H9 (cell line): ENCODE measurements around the gene NAALADL1. TPM values are rescaled to one million over a fixed set of nuclear protein-coding genes. Genes with fewer than 3 reads are reported as not detected.

ENCODE experiments used
- DNase-seq: peaks from one replicate; pipeline ENCODE4 v3.0.0-alpha.2; 2017
- H2AFZ ChIP-seq: one replicate; pipeline ENCODE4 v1.6.1; 2013; ENCODE audit warnings: mild to moderate bottlenecking, low read length, control low read depth, moderate library complexity
- H2AK5ac ChIP-seq: 2 replicates; pipeline ENCODE4 v1.6.1; 2013; ENCODE audit warnings: low read length, control low read depth, mixed read lengths; ENCODE audit not compliant: insufficient read length
- H2BK120ac ChIP-seq: one replicate; pipeline ENCODE4 v1.6.1; 2013; ENCODE audit warnings: low read depth, mild to moderate bottlenecking, low read length, control low read depth, inconsistent platforms; ENCODE audit not compliant: poor library complexity, severe bottlenecking
- H2BK12ac ChIP-seq: 2 replicates; pipeline ENCODE4 v1.6.1; 2013; ENCODE audit warnings: low read length, control low read depth, mixed read lengths, low read depth; ENCODE audit not compliant: insufficient read length
- H2BK15ac ChIP-seq: 2 replicates; pipeline ENCODE4 v1.6.1; 2013; ENCODE audit warnings: low read depth, low read length, control low read depth
- H2BK20ac ChIP-seq: one replicate; pipeline ENCODE4 v1.6.1; 2013; ENCODE audit warnings: low read depth, mild to moderate bottlenecking, low read length, control low read depth, inconsistent platforms; ENCODE audit not compliant: poor library complexity, severe bottlenecking
- H2BK5ac ChIP-seq: 2 replicates; pipeline ENCODE4 v1.6.1; 2013; ENCODE audit warnings: low read length, control low read depth, mixed read lengths; ENCODE audit not compliant: insufficient read length
- H3K14ac ChIP-seq: 2 replicates; pipeline ENCODE4 v1.6.1; 2013; ENCODE audit warnings: low read length, control low read depth; ENCODE audit not compliant: insufficient read depth
- H3K18ac ChIP-seq: 2 replicates; pipeline ENCODE4 v1.6.1; 2013; ENCODE audit warnings: low read depth, mild to moderate bottlenecking, mixed read lengths, low read length, control low read depth; ENCODE audit not compliant: insufficient read length
- H3K23ac ChIP-seq: 2 replicates; pipeline ENCODE4 v1.6.1; 2013; ENCODE audit warnings: low read length, control low read depth, mixed read lengths, low read depth; ENCODE audit not compliant: insufficient read length
- H3K23me2 ChIP-seq: 2 replicates; pipeline ENCODE4 v1.6.1; 2013; ENCODE audit warnings: low read depth, mild to moderate bottlenecking, mixed read lengths, low read length, control low read depth; ENCODE audit not compliant: insufficient read length, poor library complexity, severe bottlenecking
- H3K27ac ChIP-seq: 2 replicates; pipeline ENCODE4 v1.5.1; 2013; ENCODE audit warnings: low read length, control low read depth, mixed read lengths, low read depth; ENCODE audit not compliant: insufficient read length
- H3K27me3 ChIP-seq: 2 replicates; pipeline ENCODE4 v1.6.1; 2013; ENCODE audit warnings: low read length, control low read depth, inconsistent platforms; ENCODE audit not compliant: insufficient read depth
- H3K4ac ChIP-seq: 2 replicates; pipeline ENCODE4 v1.6.1; 2013; ENCODE audit warnings: low read depth, mild to moderate bottlenecking, control low read depth, inconsistent platforms, low read length, moderate library complexity
- H3K4me1 ChIP-seq: 2 replicates; pipeline ENCODE4 v1.6.1; 2013; ENCODE audit warnings: low read length, control low read depth, inconsistent platforms; ENCODE audit not compliant: insufficient read depth
- H3K4me2 ChIP-seq: 2 replicates; pipeline ENCODE4 v1.6.1; 2013; ENCODE audit warnings: low read length, control low read depth, mixed read lengths; ENCODE audit not compliant: insufficient read length, insufficient read depth
- H3K56ac ChIP-seq: 2 replicates; pipeline ENCODE4 v1.6.1; 2013; ENCODE audit warnings: low read depth, mild to moderate bottlenecking, mixed read lengths, low read length, control low read depth; ENCODE audit not compliant: insufficient read length
- H3K79me1 ChIP-seq: 2 replicates; pipeline ENCODE4 v1.6.1; 2013; ENCODE audit warnings: low read depth, mild to moderate bottlenecking, moderate library complexity, low read length, control low read depth, inconsistent platforms; ENCODE audit not compliant: insufficient read depth, poor library complexity, severe bottlenecking
- H3K79me2 ChIP-seq: 2 replicates; pipeline ENCODE4 v1.6.1; 2013; ENCODE audit warnings: low read length, control low read depth, inconsistent platforms; ENCODE audit not compliant: insufficient read depth
- H3K9ac ChIP-seq: 2 replicates; pipeline ENCODE4 v1.6.1; 2013; ENCODE audit warnings: low read length, control low read depth, mixed read lengths; ENCODE audit not compliant: insufficient read length; ENCODE audit errors: extremely low read depth
- H3K9me3 ChIP-seq: one replicate; pipeline ENCODE4 v1.6.1; 2013; ENCODE audit warnings: low read depth, low read length, inconsistent platforms; ENCODE audit not compliant: control insufficient read depth
- H3T11ph ChIP-seq: one replicate; pipeline ENCODE4 v1.6.1; 2013; ENCODE audit warnings: mild to moderate bottlenecking, low read length, control low read depth, inconsistent platforms
- H4K20me1 ChIP-seq: one replicate; pipeline ENCODE4 v1.6.1; 2013; ENCODE audit not compliant: control insufficient read depth, insufficient read length, insufficient read depth
- H4K5ac ChIP-seq: 2 replicates; pipeline ENCODE4 v1.6.1; 2013; ENCODE audit warnings: low read depth, mild to moderate bottlenecking, mixed read lengths, low read length, control low read depth; ENCODE audit not compliant: insufficient read length
- H4K8ac ChIP-seq: replicated peaks from 2 replicates; pipeline ENCODE4 v1.6.1; 2013; ENCODE audit warnings: low read length, control low read depth, mixed read lengths, low read depth; ENCODE audit not compliant: insufficient read length
- H4K91ac ChIP-seq: 2 replicates; pipeline ENCODE4 v1.6.1; 2013; ENCODE audit warnings: low read depth, mild to moderate bottlenecking, moderate library complexity, mixed read lengths, low read length, control low read depth; ENCODE audit not compliant: insufficient read length
- H3K27ac Mint-ChIP-seq, 3 experiments: 2 replicates in 2 of 3; 3 replicates in 1 of 3; pipeline ENCODE4 v1.8.0; 2020 to 2021; ENCODE audit warnings: mixed read lengths in 3 of 3, mild to moderate bottlenecking in 1 of 3, moderate library complexity in 1 of 3
- H3K27me3 Mint-ChIP-seq: 2 replicates; pipeline ENCODE4 v1.8.0; 2021; ENCODE audit warnings: low read depth, mild to moderate bottlenecking, moderate library complexity, mixed read lengths
- H3K36me3 Mint-ChIP-seq, 3 experiments: 2 replicates in 2 of 3; 3 replicates in 1 of 3; pipeline ENCODE4 v1.8.0; 2020 to 2021; ENCODE audit warnings: low read depth in 3 of 3, mixed read lengths in 3 of 3; ENCODE audit not compliant: insufficient read depth in 1 of 3
- H3K4me1 Mint-ChIP-seq, 2 experiments: 2 replicates each; pipeline ENCODE4 v1.8.0; 2020; ENCODE audit warnings: mixed read lengths in 2 of 2
- H3K4me3 Mint-ChIP-seq, 2 experiments: 2 replicates in 1 of 2; 3 replicates in 1 of 2; pipeline ENCODE4 v1.8.0; 2020 to 2021; ENCODE audit warnings: mild to moderate bottlenecking in 2 of 2, mixed read lengths in 2 of 2, moderate library complexity in 1 of 2
- H3K9me3 Mint-ChIP-seq, 2 experiments: 2 replicates in 1 of 2; 3 replicates in 1 of 2; pipeline ENCODE4 v1.8.0; 2020; ENCODE audit warnings: mild to moderate bottlenecking in 2 of 2, mixed read lengths in 2 of 2, moderate library complexity in 1 of 2
- WGBS: extraction: QIAGEN DNeasy Blood & Tissue Kit; methylation state at CpG from one replicate; pipeline ENCODE4 v1.1.7; 2013; ENCODE audit warnings: missing lambda C conversion rate, low lambda C conversion rate, mixed read lengths; ENCODE audit not compliant: insufficient read length; ENCODE audit errors: extremely low coverage; 5-methylcytosine and 5-hydroxymethylcytosine counted together
- total RNA-seq: library from RNA; stranded (reverse); gene quantifications from 2 replicates; pipeline ENCODE4 v1.2.1, GENCODE V29; 2021
- TF ChIP-seq, protein P1 (sequence below): fragments of 200-600 bp; sonication (generic); conservative IDR thresholded peaks from 3 replicates; pipeline ENCODE4 v1.8.0; 2021; ENCODE audit warnings: antibody characterized with exemption, mild to moderate bottlenecking

Gene NAALADL1
- total RNA-seq, 1 experiment from 2014 or later, result 1.0 TPM

DNA sequence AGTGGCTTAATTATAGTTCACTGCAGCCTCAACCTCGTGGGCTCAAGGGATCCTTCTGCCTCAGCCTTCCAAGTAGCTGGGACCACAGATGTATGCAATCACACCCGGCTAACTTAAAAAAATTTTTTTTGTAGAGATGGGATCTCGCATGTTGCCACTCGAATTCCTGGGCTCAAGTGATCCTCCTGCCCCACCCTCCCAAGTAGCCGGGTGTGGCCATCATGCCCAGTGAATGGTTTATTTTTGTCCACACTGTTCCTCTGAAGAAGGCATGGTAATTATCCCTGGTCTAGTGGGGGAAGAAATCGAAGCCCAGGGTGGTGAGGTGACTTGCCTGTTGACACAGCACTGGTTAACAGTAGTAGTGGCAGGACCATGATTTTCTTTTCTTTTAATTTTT lies 15.5 kb downstream of the NAALADL1 start:
- Mint-ChIP-seq H3K27me3 (no peaks in the 10 kb centered on the region), H3K36me3 (peaks cover 5 to 30% (median 25%) of the 10 kb centered on the region in 3 experiments; a peak in 6 of 7 replicates), H3K4me1 (peaks cover 4 to 14% of the 10 kb centered on the region in 2 experiments; a peak in 3 of 4 replicates), H3K9me3 (no peaks in the 10 kb centered on the region), H3K4me3 (peak overlapping the region; percentile 91 to 96), H3K27ac (peak overlapping the region in 2 of 3 experiments; percentile 59 to 61; a peak in 2 of 7 replicates)
- Histone ChIP-seq H2BK12ac (no peak overlapping the region), H3K27ac (no peak overlapping the region), H3K14ac (no peak overlapping the region), H3K9me3 (no peaks in the 10 kb centered on the region), H3K18ac (no peak overlapping the region), H2BK15ac (no peak overlapping the region), H3K27me3 (no peaks in the 10 kb centered on the region), H3K23ac (no peak overlapping the region), H3K4me1 (no peaks in the 10 kb centered on the region), H4K5ac (no peak overlapping the region), H2BK120ac (no peak overlapping the region), H4K20me1 (no peaks in the 10 kb centered on the region), H2BK20ac (no peak overlapping the region), H2AFZ (no peak overlapping the region), H2AK5ac (no peak overlapping the region), H3T11ph (no peak overlapping the region), H4K91ac (no peak overlapping the region), H3K79me1 (no peaks in the 10 kb centered on the region), H4K8ac (no peak overlapping the region), H2BK5ac (no peak overlapping the region), H3K9ac (no peak overlapping the region), H3K23me2 (peaks cover 4% of the 10 kb centered on the region), H3K4me2 (no peak overlapping the region), H3K79me2 (peaks cover 2% of the 10 kb centered on the region; the same call in 1 of the 2 replicates), H3K4ac (no peak overlapping the region), H3K56ac (no peak overlapping the region)
- TF ChIP-seq, protein P1, sequence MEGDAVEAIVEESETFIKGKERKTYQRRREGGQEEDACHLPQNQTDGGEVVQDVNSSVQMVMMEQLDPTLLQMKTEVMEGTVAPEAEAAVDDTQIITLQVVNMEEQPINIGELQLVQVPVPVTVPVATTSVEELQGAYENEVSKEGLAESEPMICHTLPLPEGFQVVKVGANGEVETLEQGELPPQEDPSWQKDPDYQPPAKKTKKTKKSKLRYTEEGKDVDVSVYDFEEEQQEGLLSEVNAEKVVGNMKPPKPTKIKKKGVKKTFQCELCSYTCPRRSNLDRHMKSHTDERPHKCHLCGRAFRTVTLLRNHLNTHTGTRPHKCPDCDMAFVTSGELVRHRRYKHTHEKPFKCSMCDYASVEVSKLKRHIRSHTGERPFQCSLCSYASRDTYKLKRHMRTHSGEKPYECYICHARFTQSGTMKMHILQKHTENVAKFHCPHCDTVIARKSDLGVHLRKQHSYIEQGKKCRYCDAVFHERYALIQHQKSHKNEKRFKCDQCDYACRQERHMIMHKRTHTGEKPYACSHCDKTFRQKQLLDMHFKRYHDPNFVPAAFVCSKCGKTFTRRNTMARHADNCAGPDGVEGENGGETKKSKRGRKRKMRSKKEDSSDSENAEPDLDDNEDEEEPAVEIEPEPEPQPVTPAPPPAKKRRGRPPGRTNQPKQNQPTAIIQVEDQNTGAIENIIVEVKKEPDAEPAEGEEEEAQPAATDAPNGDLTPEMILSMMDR, result no peak
- no peak for DNase-seq
- no CpG with 5 or more reads among the region's 6 CpGs for WGBS
